Activated CD4-positive, alpha-beta T cell treated with anti-CD3 and anti-CD28 coated beads, Interleukin-2, amount 50 U/mL, for 4 hours (primary cell): ENCODE data around the gene LIPA.
"Not testable (repeated sequence)": the region's sequence is repeated elsewhere in the genome, so short reads cannot be mapped to it uniquely, and the experiment has no call there.

Experiments
- DNase-seq, 2 experiments: peaks; one replicate each; pipeline ENCODE4 v3.0.0-alpha.2; 2020

LIPA gene

GRCh38 chr10:89269433-89270152, 18.0 kb upstream of the LIPA start:
- DNase-seq = no peak

- no peak for DNase-seq
Observed at GRCh38 chr10:89266721-89267453, 15.3 kb upstream of the LIPA start.

- DNase-seq = no peak
Observed at GRCh38 chr10:89263531-89263930, 12.0 kb upstream of the LIPA start.

GRCh38 chr10:89263091-89263490, 11.5 kb upstream of the LIPA start:
- DNase-seq = no peak

GRCh38 chr10:89262086-89263051, 10.8 kb upstream of the LIPA start:
- no peak for DNase-seq

GRCh38 chr10:89258881-89259280, 7.3 kb upstream of the LIPA start:
- DNase-seq = no peak

GRCh38 chr10:89257581-89257980, 6.0 kb upstream of the LIPA start:
- DNase-seq = no peak

- no peak for DNase-seq
Observed at GRCh38 chr10:89256962-89257361, 5.4 kb upstream of the LIPA start.

GRCh38 chr10:89256340-89256739, 4.8 kb upstream of the LIPA start:
- no peak for DNase-seq

GRCh38 chr10:89255793-89256192, 4.2 kb upstream of the LIPA start:
- no peak for DNase-seq

GRCh38 chr10:89255091-89255579, 3.6 kb upstream of the LIPA start:
- DNase-seq = not testable (repeated sequence)

- no peak for DNase-seq
Observed at GRCh38 chr10:89252225-89252585, 630 bp upstream of the LIPA start.

GRCh38 chr10:89250865-89251408, 638 bp downstream of the LIPA start:
- DNase-seq = no peak

- no peak for DNase-seq
Observed at GRCh38 chr10:89248990-89249389, 2.6 kb downstream of the LIPA start.

- DNase-seq = not testable (repeated sequence)
Observed at GRCh38 chr10:89247623-89248022, 4.0 kb downstream of the LIPA start.

GRCh38 chr10:89245802-89246201, 5.8 kb downstream of the LIPA start:
- DNase-seq = no peak

- no peak for DNase-seq
Observed at GRCh38 chr10:89242840-89243568, 8.6 kb downstream of the LIPA start.

GRCh38 chr10:89242345-89242684, 9.3 kb downstream of the LIPA start:
- no peak for DNase-seq

GRCh38 chr10:89241486-89242344, 9.9 kb downstream of the LIPA start:
- no peak for DNase-seq

- no peak for DNase-seq
Observed at GRCh38 chr10:89241026-89241425, 10.5 kb downstream of the LIPA start.

- DNase-seq = no peak
Observed at GRCh38 chr10:89240519-89240918, 11.1 kb downstream of the LIPA start.
